Activated T-cell treated with anti-CD3 and anti-CD28 coated beads, Interleukin-2, amount 50 U/mL, for 1 hour (primary cell): ENCODE results near the gene CCNJL.

Experiments used
- DNase-seq: peaks from one replicate; pipeline ENCODE4 v3.0.0-alpha.2; 2020

The CCNJL gene

DNA sequence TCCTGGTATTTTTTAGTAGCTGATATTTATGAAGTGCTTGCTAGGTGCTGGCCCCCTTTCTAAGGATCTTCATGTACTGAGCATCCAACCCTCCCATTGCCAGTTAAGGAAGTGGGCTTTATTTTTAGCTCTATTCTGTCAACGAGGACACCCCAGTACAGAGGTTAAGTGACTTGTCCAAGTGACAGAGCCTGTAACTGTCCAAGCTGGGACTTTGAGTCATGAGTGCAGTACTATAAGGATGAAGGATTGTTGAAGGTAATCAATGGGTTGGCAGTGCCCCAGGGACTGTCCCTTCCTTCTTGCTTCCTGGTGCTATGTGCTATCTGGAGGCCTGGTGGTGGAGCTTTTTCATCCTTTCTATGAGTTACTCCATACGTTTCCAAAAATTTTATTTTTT is 101.0 kb downstream of the CCNJL start:
- DNase-seq, result no peak

- no peak for DNase-seq
Observed at GRCh38 chr5:160210606-160211005, 101.8 kb downstream of the CCNJL start.

GRCh38 chr5:160209917-160210316 is 102.4 kb downstream of the CCNJL start:
- no peak for DNase-seq

GRCh38 chr5:160207061-160207460 is 105.3 kb downstream of the CCNJL start:
- DNase-seq, result no peak
